Pancreas (tissue), 10 donors: Measurements from ENCODE around the gene IL17RA. TPM values are rescaled to one million over a fixed set of nuclear protein-coding genes. Genes with fewer than 3 reads are reported as not detected.

ENCODE experiments used
- ATAC-seq, 4 donors: fragments of 200-7000 bp; cut with Tn5 transposase; one replicate each; pipeline versions ENCODE4 v1.8.0 to v1.9.1; 2020; ENCODE audit warnings: mild to moderate bottlenecking in 4 of 4, moderate library complexity in 4 of 4
- DNase-seq, 6 donors: peaks; one replicate each; pipeline ENCODE4 v3.0.0-alpha.2; 2020
- FAIRE-seq: peaks from 2 replicates; lab custom pipeline; 2012; peaks lifted over from hg19 to GRCh38; lab: Jason Lieb, UNC
- H3K27ac ChIP-seq, 4 donors: fragments of 200-600 bp; sonication (generic); 1 replicate in 3 of 4; 2 replicates in 1 of 4; pipeline versions ENCODE4 v1.5.0 to v1.8.0; 2020
- H3K27me3 ChIP-seq, 4 donors: fragments of 200-600 bp; one replicate each; pipeline ENCODE4 v1.8.0; 2021
- H3K36me3 ChIP-seq, 3 donors: fragments of 200-600 bp; sonication (generic) in 1 of 3; one replicate each; pipeline versions ENCODE4 v1.5.0 to v1.8.0; 2020 to 2021
- H3K4me1 ChIP-seq, 3 donors: fragments of 200-600 bp; one replicate each; pipeline ENCODE4 v1.8.0; 2021
- H3K4me3 ChIP-seq, 4 donors: fragments of 200-600 bp; sonication (generic) in 2 of 4; one replicate each; pipeline versions ENCODE4 v1.5.0 to v1.8.0; 2020 to 2021
- H3K9me3 ChIP-seq, 4 donors: fragments of 200-600 bp; one replicate each; pipeline ENCODE4 v1.8.0; 2021
- CTCF ChIP-seq, 4 donors: fragments of 200-600 bp; sonication (generic) in 3 of 4; IDR thresholded peaks; one replicate each; pipeline versions ENCODE4 v1.5.0 to v1.8.0; 2021; ENCODE audit warnings: antibody characterized with exemption in 4 of 4
- WGBS, 2 donors: extraction: QIAGEN DNeasy Blood & Tissue Kit; methylation state at CpG; one replicate each; pipeline ENCODE4 v1.1.7; 2013; 5-methylcytosine and 5-hydroxymethylcytosine counted together
- intact Hi-C, 3 donors: fragments of 100-400 bp; cut with DNase I; formaldehyde crosslinking; loops; one replicate each; pipeline versions ENCODE4 v1.11.1 to v1.14.2; 2022
- polyA plus RNA-seq, 2 donors: library from polyadenylated mRNA; stranded (reverse); fragments of 200-250 nt; gene quantifications; one replicate each; pipeline ENCODE4 v1.2.3, GENCODE V29; 2013
- total RNA-seq, 6 donors: library from RNA; stranded (reverse); fragmentation: NEBNext Ultra II Directional in 4 of 6; extraction: Animal tissue kit (Norgen Biotek cat#: 25700) in 4 of 6; gene quantifications; one replicate each; pipeline versions ENCODE4 v1.2.1 to v1.2.4, GENCODE V29; 2021 to 2023
- donor health status: healthy with polysubstance abuse.
- donor health status: DM: no; HTN: no; CAD: no; lungs with moderate emphysema.
- donor health status: DM: no; HTN: no; CAD: no.
- donor health status: control.
- donor health status: control.
- donor health status: Bipolar disorder and iron deficiency.
- donor health status: DM: yes; HTN: yes; CAD: no.
- donor health status: DM: no; HTN: no; CAD: no.
- donor health status: DM: no; HTN: no; CAD: no.
- donor health status: DM: yes; HTN: yes; CAD: no.

The IL17RA gene
- total and polyA plus RNA-seq, 8 donors: 3.8 to 17.0 (median 8.1) TPM

GRCh38 chr22:17117890-17118289 is 33.1 kb downstream of the IL17RA start:
- DNase-seq: no peak
- H3K27ac ChIP-seq: no peak overlapping the region
- intact Hi-C loops: no loop called here

GRCh38 chr22:17118342-17118741 is 33.5 kb downstream of the IL17RA start:
- Histone ChIP-seq H3K27ac (no peak overlapping the region), H3K9me3 (no peaks in the 10 kb centered on the region), H3K36me3 (no peaks in the 10 kb centered on the region), H3K4me3 (no peak overlapping the region), H3K4me1 (no peaks in the 10 kb centered on the region), H3K27me3 (peaks cover 0 to 4% (median 0%) of the 10 kb centered on the region in 4 donors)
- DNase-seq: no peak
- FAIRE-seq: no peak
- TF ChIP-seq CTCF (IDR thresholded peaks at IDR 0.05): no peak
- 73 to 76% methylated on average over 4 of the region's 4 CpGs for WGBS, 2 donors
- no peak for ATAC-seq
- intact Hi-C loops: no loop called here

More at GRCh38 chr22:17117890-17118289, 33.1 kb downstream of the IL17RA start:
- ATAC-seq (no peak), FAIRE-seq (no peak)
- no peak for TF ChIP-seq CTCF (IDR thresholded peaks at IDR 0.05)
- Histone ChIP-seq H3K9me3 (no peaks in the 10 kb centered on the region), H3K27me3 (peaks cover 0 to 4% (median 0%) of the 10 kb centered on the region in 4 donors), H3K4me3 (no peak overlapping the region), H3K4me1 (no peaks in the 10 kb centered on the region), H3K36me3 (no peaks in the 10 kb centered on the region)
- 48 to 54% methylated on average over 4 of the region's 4 CpGs for WGBS, 2 donors

DNA sequence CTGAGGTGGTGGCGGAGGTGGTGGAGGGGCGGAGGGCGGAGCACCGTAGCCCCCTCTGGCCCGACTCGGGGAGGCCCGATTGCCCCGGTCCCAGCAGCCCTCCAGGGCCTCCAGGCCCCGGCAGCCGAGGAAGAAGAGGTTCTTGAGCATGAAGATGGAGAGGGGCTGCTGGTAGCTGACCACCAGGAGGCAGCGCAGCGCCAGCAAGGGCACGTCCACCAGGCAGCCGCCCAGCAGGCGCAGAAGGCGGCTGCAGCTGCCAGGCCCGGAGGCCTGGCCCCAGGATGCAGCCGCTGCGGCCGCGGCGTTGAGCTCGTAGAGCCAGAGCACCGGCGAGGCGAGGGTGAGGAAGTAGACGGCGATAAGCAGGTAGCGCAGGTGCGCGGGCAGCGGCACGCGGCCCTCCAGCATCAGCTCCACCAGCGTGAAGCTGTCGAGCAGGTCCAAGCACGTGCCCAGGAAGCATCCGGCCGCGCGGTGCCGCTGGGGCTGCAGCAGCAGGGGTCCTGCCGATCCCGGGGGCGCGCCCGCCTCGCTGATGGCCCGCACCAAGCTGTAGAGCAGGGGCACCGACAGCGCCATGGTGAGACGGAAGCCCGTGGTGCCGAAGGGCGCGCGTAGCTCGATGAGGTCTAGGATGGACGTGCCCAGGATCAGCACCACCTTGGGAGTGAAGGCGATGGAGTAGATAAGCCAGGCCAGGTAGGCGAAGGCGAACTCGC is 34.8 kb downstream of the IL17RA start:
- peak in 2 of 4 donors; percentile 7 to 21 for TF ChIP-seq CTCF (IDR thresholded peaks at IDR 0.05)
- no peak for FAIRE-seq
- 21 to 31% methylated on average over 50 to 63 of the region's 63 CpGs for WGBS, 2 donors
- Histone ChIP-seq H3K27ac (no peak overlapping the region), H3K4me1 (no peaks in the 10 kb centered on the region), H3K9me3 (no peaks in the 10 kb centered on the region), H3K36me3 (no peaks in the 10 kb centered on the region), H3K4me3 (no peak overlapping the region), H3K27me3 (peaks cover 0 to 4% (median 0%) of the 10 kb centered on the region in 4 donors)
- intact Hi-C loops: no loop called here
- ATAC-seq: peak in 1 of 4 donors; percentile 30
- DNase-seq: peak in 5 of 6 donors; percentile 9 to 74 (median 49)

DNA sequence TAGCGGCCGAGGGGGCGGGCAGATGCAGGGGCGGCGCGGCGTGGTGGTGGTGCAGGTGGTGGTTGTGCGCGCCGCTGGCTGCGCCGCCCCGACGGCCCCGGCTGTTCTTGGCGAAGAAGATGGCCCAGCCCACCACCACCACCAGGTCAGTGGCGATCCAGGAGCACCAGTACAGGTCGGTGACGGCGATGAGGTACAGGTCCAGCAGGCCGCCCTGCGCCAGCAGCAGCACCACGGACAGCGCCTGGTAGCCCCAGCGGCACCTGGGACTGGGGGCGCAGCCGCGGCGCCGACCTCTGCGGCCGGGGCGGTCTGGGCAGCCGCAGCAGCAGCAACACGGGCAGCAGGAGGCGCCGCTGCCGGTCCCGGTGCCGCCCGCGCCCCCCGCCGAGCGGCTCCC is 35.5 kb downstream of the IL17RA start:
- DNase-seq: peak; percentile 55 to 90 (median 72)

More for the DNA sequence above, 35.5 kb downstream of the IL17RA start:
- Histone ChIP-seq H3K4me3 (peak overlapping the region in 2 of 4 donors; percentile 63 to 84), H3K27me3 (peaks cover 0 to 4% (median 0%) of the 10 kb centered on the region in 4 donors), H3K36me3 (no peaks in the 10 kb centered on the region), H3K27ac (no peak overlapping the region), H3K4me1 (no peaks in the 10 kb centered on the region), H3K9me3 (no peaks in the 10 kb centered on the region)
- WGBS, 2 donors: 1 to 4% methylated on average over 16 to 45 of the region's 45 CpGs
- intact Hi-C loops: no loop called here
- TF ChIP-seq CTCF (IDR thresholded peaks at IDR 0.05): no peak
- ATAC-seq (peak; percentile 60 to 79 (median 69)), FAIRE-seq (no peak)
